ENCODE results near the gene GPBAR1.

DNA sequence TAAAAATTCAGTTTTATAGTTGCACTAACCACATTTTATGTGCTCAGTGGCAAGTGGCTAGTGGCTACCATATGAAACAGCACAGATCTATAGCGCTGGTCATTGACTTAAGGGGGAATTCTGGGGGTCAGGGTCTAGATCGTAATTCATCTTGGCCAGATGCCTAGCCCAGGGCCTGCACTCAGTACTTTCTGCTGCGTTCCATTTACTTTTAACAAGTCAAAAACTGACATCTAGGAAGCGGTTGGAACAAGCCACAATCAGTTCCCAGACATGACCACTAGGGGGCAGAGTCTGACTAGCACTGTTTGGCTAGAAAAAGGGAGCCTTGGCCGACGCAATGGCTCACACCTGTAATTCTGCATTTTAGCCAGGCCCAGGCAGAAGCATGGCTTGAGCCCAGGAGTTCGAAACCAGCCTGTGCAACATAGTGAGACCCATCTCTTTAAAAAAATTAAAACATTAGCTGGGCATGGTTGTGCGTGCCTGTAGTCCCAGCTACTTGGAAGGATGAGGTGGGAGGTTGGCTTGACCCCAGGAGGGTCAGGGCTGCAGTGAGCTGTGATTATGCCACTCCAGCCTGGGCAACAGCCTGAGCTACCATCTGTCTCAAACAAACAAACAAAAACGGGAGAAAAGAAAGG, 40.5 kb downstream of the GPBAR1 start:
- TF ChIP-seq, protein P1, sequence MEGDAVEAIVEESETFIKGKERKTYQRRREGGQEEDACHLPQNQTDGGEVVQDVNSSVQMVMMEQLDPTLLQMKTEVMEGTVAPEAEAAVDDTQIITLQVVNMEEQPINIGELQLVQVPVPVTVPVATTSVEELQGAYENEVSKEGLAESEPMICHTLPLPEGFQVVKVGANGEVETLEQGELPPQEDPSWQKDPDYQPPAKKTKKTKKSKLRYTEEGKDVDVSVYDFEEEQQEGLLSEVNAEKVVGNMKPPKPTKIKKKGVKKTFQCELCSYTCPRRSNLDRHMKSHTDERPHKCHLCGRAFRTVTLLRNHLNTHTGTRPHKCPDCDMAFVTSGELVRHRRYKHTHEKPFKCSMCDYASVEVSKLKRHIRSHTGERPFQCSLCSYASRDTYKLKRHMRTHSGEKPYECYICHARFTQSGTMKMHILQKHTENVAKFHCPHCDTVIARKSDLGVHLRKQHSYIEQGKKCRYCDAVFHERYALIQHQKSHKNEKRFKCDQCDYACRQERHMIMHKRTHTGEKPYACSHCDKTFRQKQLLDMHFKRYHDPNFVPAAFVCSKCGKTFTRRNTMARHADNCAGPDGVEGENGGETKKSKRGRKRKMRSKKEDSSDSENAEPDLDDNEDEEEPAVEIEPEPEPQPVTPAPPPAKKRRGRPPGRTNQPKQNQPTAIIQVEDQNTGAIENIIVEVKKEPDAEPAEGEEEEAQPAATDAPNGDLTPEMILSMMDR (IDR thresholded peaks at IDR 0.05) = peak; percentile 92 to 99 (median 96)
- TF ChIP-seq POLR2A (IDR thresholded peaks at IDR 0.05) = no peak

All from thyroid gland (tissue), 4 donors.